ENCODE measurements around the gene TNP1.

Gene TNP1

GRCh38 chr2:216887138-216887537 is 27.3 kb upstream of the TNP1 start:
- Histone ChIP-seq H3K4me3 (replicated peaks; ENCODE audit: insufficient read depth, low read length) (no peak overlapping the region), H3K27me3 (ENCODE audit: insufficient read depth, poor library complexity, severe bottlenecking) (peaks cover 3% of the 10 kb centered on the region), H3K27ac (replicated peaks) (no peak overlapping the region)
- TF ChIP-seq REST (IDR thresholded peaks at IDR 0.05; ENCODE audit: insufficient replicate concordance, low read depth) = no peak
- TF ChIP-seq POLR2AphosphoS5 (IDR thresholded peaks at IDR 0.05; ENCODE audit: low read depth) = no peak
- TF ChIP-seq GABPA (IDR thresholded peaks at IDR 0.05; ENCODE audit: low read depth) = no peak
- TF ChIP-seq SPI1 (IDR thresholded peaks at IDR 0.05; ENCODE audit: borderline replicate concordance, low read depth) = no peak
- TF ChIP-seq CTCF (IDR thresholded peaks at IDR 0.05; ENCODE audit: insufficient read depth, low read length) = no peak
- no peak for DNase-seq (ENCODE audit: low read depth in 1 of 2, low spot score in 1 of 2)

GRCh38 chr2:216885117-216885553 is 25.3 kb upstream of the TNP1 start:
- Histone ChIP-seq H3K4me3 (replicated peaks; ENCODE audit: insufficient read depth, low read length) (no peak overlapping the region), H3K27me3 (ENCODE audit: insufficient read depth, poor library complexity, severe bottlenecking) (peaks cover 3% of the 10 kb centered on the region), H3K27ac (replicated peaks) (no peak overlapping the region)
- TF ChIP-seq REST (IDR thresholded peaks at IDR 0.05; ENCODE audit: insufficient replicate concordance, low read depth) = no peak
- no peak for TF ChIP-seq GABPA (IDR thresholded peaks at IDR 0.05; ENCODE audit: low read depth)
- no peak for TF ChIP-seq CTCF (IDR thresholded peaks at IDR 0.05; ENCODE audit: insufficient read depth, low read length)
- no peak for TF ChIP-seq SPI1 (IDR thresholded peaks at IDR 0.05; ENCODE audit: borderline replicate concordance, low read depth)
- TF ChIP-seq POLR2AphosphoS5 (IDR thresholded peaks at IDR 0.05; ENCODE audit: low read depth) = no peak
- DNase-seq (ENCODE audit: low read depth in 1 of 2, low spot score in 1 of 2) = no peak

GRCh38 chr2:216884347-216884746 is 24.5 kb upstream of the TNP1 start:
- Histone ChIP-seq H3K27me3 (ENCODE audit: insufficient read depth, poor library complexity, severe bottlenecking) (no peaks in the 10 kb centered on the region), H3K4me3 (replicated peaks; ENCODE audit: insufficient read depth, low read length) (no peak overlapping the region), H3K27ac (replicated peaks) (no peak overlapping the region)
- DNase-seq (ENCODE audit: low read depth in 1 of 2, low spot score in 1 of 2) = no peak
- TF ChIP-seq POLR2AphosphoS5 (IDR thresholded peaks at IDR 0.05; ENCODE audit: low read depth) (no peak), SPI1 (IDR thresholded peaks at IDR 0.05; ENCODE audit: borderline replicate concordance, low read depth) (no peak), CTCF (IDR thresholded peaks at IDR 0.05; ENCODE audit: insufficient read depth, low read length) (no peak), GABPA (IDR thresholded peaks at IDR 0.05; ENCODE audit: low read depth) (no peak), REST (IDR thresholded peaks at IDR 0.05; ENCODE audit: insufficient replicate concordance, low read depth) (no peak)

Data from HL-60 (cell line).